Cardiac fibroblast (primary cell): Measurements from ENCODE around the gene PHF21A.
"Not testable (repeated sequence)": the region's sequence is repeated elsewhere in the genome, so short reads cannot be mapped to it uniquely, and the experiment has no call there.

ENCODE experiments used
- DNase-seq, 2 donors: peaks; one replicate each; pipeline versions ENCODE4 v3.0.0 to v3.0.0-alpha.2; 2010; ENCODE audit warnings: low read depth in 2 of 2
- H3K4me3 ChIP-seq, 2 donors: replicated peaks in 1 of 2; 1 replicate in 1 of 2; 2 replicates in 1 of 2; pipeline ENCODE4 v1.5.1; 2011; ENCODE audit warnings: low read depth in 2 of 2, low read length in 2 of 2, mild to moderate bottlenecking in 2 of 2, moderate library complexity in 1 of 2
- TF ChIP-seq, protein P1 (sequence below): IDR thresholded peaks from one replicate; pipeline ENCODE4 v1.5.1; 2011; ENCODE audit warnings: low read depth, mild to moderate bottlenecking, low read length, inconsistent platforms

The PHF21A gene

DNA sequence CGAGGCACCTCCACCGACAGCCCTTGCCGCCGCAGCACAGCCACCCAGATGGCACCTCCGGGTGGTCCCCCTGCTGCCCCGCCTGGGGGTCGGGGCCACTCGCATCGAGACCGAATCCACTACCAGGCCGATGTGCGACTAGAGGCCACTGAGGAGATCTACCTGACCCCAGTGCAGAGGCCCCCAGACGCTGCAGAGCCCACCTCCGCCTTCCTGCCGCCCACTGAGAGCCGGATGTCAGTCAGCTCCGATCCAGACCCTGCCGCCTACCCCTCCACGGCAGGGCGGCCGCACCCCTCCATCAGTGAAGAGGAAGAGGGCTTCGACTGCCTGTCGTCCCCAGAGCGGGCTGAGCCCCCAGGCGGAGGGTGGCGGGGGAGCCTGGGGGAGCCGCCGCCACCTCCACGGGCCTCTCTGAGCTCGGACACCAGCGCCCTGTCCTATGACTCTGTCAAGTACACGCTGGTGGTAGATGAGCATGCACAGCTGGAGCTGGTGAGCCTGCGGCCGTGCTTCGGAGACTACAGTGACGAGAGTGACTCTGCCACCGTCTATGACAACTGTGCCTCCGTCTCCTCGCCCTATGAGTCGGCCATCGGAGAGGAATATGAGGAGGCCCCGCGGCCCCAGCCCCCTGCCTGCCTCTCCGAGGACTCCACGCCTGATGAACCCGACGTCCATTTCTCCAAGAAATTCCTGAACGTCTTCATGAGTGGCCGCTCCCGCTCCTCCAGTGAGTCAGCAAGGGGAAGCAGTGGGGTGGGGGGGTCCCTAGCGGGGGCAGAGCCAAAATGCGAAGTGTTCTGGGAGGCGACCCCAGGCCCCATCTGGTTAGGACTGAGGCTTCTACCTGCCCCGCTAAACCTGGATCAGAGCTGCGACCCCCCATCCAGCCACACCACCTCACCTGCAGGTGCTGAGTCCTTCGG is 218.5 kb downstream of the PHF21A start:
- H3K4me3 ChIP-seq: no peak overlapping the region
- TF ChIP-seq, protein P1, sequence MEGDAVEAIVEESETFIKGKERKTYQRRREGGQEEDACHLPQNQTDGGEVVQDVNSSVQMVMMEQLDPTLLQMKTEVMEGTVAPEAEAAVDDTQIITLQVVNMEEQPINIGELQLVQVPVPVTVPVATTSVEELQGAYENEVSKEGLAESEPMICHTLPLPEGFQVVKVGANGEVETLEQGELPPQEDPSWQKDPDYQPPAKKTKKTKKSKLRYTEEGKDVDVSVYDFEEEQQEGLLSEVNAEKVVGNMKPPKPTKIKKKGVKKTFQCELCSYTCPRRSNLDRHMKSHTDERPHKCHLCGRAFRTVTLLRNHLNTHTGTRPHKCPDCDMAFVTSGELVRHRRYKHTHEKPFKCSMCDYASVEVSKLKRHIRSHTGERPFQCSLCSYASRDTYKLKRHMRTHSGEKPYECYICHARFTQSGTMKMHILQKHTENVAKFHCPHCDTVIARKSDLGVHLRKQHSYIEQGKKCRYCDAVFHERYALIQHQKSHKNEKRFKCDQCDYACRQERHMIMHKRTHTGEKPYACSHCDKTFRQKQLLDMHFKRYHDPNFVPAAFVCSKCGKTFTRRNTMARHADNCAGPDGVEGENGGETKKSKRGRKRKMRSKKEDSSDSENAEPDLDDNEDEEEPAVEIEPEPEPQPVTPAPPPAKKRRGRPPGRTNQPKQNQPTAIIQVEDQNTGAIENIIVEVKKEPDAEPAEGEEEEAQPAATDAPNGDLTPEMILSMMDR: no peak

DNA sequence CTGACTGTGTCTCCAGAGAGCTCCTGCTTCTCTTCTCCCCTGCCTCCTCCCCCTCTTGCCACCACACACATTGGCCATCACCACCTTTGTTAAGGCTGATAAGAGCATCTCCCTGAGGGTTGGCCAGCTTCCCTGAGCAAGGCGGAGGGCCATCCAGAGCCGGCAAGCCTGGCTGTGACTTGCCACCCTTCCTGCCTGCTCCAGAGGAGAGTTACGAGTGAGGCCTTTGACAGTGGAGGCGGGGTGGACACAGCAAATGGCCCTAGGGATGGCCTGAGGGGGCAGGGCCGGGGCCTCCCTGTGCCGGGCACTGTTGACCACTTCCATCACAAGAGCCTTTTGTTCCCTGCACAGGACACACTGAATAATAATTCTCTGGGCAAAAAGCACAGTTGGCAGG is 219.6 kb downstream of the PHF21A start:
- no peak for DNase-seq
- H3K4me3 ChIP-seq: no peak overlapping the region
- TF ChIP-seq, protein P1: no peak

More for the DNA sequence above, 218.5 kb downstream of the PHF21A start:
- DNase-seq: no peak

DNA sequence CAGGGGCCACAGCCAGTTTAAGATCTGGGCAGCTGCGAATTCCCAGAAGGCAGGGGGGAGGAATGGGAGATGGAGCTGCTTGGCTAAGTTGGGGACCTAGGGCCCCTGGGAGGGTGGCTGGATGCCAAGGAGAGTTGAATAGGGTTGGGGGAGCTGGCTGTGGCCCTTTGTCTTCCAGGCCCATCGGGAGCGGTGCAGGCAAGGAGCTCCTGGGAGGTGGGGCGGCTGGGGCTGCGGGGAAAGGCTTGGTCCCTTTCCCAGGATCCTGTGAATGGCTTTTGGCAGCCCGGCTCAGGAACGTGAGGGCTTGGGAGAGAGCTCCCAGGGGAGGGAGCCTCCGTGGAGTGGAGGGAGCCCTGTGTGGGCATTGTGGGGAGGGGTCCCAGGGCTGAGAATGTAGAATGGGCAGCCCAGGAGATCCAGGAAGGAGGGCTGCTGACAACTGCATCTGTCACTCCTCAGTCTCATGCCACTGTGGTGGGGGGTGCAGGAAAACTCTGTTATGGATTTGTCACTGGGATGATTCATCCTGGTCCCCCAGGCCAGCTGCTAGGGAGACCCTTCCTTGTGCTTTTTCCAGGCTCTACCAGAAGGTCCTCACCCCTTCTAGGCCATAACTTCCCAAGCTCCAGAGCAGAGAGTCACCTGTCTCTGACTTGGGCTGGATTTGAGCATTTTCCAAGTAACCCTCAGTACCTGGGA is 220.2 kb downstream of the PHF21A start:
- peak overlapping the region in 1 of 2 donors; percentile 51 for H3K4me3 ChIP-seq
- DNase-seq: no peak
- TF ChIP-seq, protein P1: no peak

DNA sequence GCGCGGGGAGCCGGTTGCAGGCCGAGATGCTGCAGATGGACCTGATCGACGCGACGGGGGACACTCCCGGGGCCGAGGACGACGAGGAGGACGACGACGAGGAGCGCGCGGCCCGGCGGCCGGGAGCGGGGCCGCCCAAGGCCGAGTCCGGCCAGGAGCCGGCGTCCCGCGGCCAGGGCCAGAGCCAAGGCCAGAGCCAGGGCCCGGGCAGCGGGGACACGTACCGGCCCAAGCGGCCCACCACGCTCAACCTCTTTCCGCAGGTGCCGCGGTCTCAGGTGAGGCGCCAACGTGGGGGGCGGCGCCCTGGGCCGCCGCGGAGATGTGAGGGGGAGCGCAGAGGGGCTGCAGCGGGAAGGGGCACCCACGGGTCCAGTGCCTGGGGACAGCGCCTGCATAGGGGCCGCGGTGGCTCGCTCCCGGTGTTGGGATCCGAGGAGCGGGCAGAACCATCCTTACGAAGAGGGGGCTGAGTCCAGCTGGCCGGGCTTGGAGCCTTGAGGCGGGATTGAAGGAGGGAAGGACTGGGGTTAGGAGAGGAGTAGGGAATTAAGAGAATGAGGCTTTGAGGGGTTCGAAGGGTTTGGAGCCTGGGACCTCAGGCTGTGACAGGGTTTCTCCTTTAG is 221.0 kb downstream of the PHF21A start:
- H3K4me3 ChIP-seq: peak overlapping the region; percentile 51 to 59
- not testable (repeated sequence) for DNase-seq

DNA sequence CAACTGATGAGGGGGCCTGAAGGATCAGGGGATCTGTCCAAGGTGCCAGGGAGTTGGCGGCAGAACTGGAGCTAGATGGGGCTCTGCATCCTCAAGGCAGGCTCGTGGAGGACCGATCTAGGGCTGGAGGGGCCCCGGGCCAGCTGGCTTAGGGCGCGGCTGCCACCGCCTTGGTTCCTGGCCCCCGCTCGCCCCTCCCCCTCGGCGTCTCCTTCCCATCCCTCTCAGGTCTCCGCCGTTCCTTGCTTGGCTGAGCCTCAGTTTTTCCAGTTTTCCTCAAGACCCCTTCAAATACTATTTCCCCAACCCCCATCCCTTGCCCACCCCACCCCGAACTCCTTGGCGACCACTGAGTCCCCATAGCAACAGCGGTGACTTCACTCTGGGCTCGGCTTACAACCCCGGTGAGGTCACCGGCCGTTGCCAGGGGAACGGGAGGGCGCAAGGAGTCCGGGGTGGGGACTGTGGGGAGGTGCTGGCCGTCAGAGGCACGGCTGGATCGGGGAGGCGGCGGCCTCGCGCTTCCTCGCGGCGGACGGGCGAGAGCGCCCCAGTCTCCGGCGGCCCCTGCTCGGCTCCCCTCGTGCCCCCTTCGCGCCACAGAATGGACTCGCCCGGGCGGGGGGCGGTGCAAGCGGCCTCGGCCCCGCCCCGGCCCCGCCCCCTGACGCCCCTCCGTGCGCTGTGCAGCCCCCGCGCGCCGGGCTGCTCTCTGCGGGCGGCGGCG is 221.6 kb downstream of the PHF21A start:
- TF ChIP-seq, protein P1: no peak
- H3K4me3 ChIP-seq: peak overlapping the region; percentile 34 to 59
- peak; percentile 83 to 87 for DNase-seq

DNA sequence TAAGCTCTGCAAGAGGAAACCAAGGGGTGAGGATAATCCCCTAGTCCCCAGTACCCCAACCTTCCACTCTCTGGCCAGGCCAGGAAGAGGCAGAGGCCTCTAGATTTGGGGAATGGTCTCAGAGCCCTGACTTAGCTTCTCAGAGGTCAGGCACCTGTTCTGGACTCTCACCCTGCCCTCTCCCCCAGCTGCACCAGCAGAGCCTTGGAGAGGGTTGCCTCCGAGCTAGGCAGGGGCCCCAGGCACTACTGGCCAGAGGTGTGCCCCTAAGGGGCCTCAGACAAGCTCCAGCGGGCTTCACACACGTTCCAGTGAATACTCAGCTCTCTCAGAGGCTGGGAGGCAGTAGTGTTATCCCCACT is 222.2 kb downstream of the PHF21A start:
- TF ChIP-seq, protein P1: no peak
- H3K4me3 ChIP-seq: peak overlapping the region in 1 of 2 donors; percentile 34
- no peak for DNase-seq
